ENCODE measurements around the gene PLXDC2.

The PLXDC2 gene

GRCh38 chr10:20232079-20232705 is 416.0 kb downstream of the PLXDC2 start:
- DNase-seq = no peak

GRCh38 chr10:20233423-20233822 is 417.2 kb downstream of the PLXDC2 start:
- DNase-seq = no peak

GRCh38 chr10:20234579-20234978 is 418.3 kb downstream of the PLXDC2 start:
- DNase-seq = no peak

GRCh38 chr10:20237091-20237570 is 420.9 kb downstream of the PLXDC2 start:
- no peak for DNase-seq

- DNase-seq = no peak
Measured at GRCh38 chr10:20237586-20237985, 421.4 kb downstream of the PLXDC2 start.

GRCh38 chr10:20240643-20241042 is 424.4 kb downstream of the PLXDC2 start:
- no peak for DNase-seq

GRCh38 chr10:20247454-20247853 is 431.2 kb downstream of the PLXDC2 start:
- DNase-seq = no peak

GRCh38 chr10:20247891-20248708 is 431.9 kb downstream of the PLXDC2 start:
- DNase-seq = no peak

GRCh38 chr10:20254078-20254477 is 437.8 kb downstream of the PLXDC2 start:
- DNase-seq = no peak

- no peak for DNase-seq
Measured at GRCh38 chr10:20254497-20254896, 438.3 kb downstream of the PLXDC2 start.

GRCh38 chr10:20256969-20257368 is 440.7 kb downstream of the PLXDC2 start:
- DNase-seq = no peak

GRCh38 chr10:20257422-20257821 is 441.2 kb downstream of the PLXDC2 start:
- no peak for DNase-seq

GRCh38 chr10:20265146-20265545 is 448.9 kb downstream of the PLXDC2 start:
- no peak for DNase-seq

- DNase-seq = no peak
Measured at GRCh38 chr10:20267734-20268133, 451.5 kb downstream of the PLXDC2 start.

GRCh38 chr10:20271490-20271889 is 455.3 kb downstream of the PLXDC2 start:
- no peak for DNase-seq

GRCh38 chr10:20272608-20273007 is 456.4 kb downstream of the PLXDC2 start:
- no peak for DNase-seq

- DNase-seq = no peak
Measured at GRCh38 chr10:20274571-20274970, 458.3 kb downstream of the PLXDC2 start.

- no peak for DNase-seq
Measured at GRCh38 chr10:20276127-20276979, 460.1 kb downstream of the PLXDC2 start.

GRCh38 chr10:20277820-20278219 is 461.6 kb downstream of the PLXDC2 start:
- no peak for DNase-seq

GRCh38 chr10:20281579-20281978 is 465.3 kb downstream of the PLXDC2 start:
- DNase-seq = no peak

- no peak for DNase-seq
Measured at GRCh38 chr10:20287586-20287985, 471.4 kb downstream of the PLXDC2 start.

- DNase-seq = no peak
Measured at GRCh38 chr10:20288060-20288459, 471.8 kb downstream of the PLXDC2 start.

GRCh38 chr10:20289070-20289828 is 473.0 kb downstream of the PLXDC2 start:
- no peak for DNase-seq
